CD4-positive, alpha-beta T cell treated with Interleukin-17A for 4 hours (primary cell): Measurements from ENCODE around the gene PNMA6E.

Experiments used
- DNase-seq: peaks from one replicate; pipeline ENCODE4 v3.0.0-alpha.2; 2020; ENCODE audit warnings: mixed read lengths

Gene PNMA6E

GRCh38 chrX:153382563-153383482 lies 18.3 kb downstream of the PNMA6E start:
- no peak for DNase-seq

- DNase-seq = no peak
Observed at GRCh38 chrX:153381684-153382532, 19.2 kb downstream of the PNMA6E start.

- no peak for DNase-seq
Observed at GRCh38 chrX:153380691-153381090, 20.5 kb downstream of the PNMA6E start.

GRCh38 chrX:153379971-153380581 lies 21.1 kb downstream of the PNMA6E start:
- no peak for DNase-seq

GRCh38 chrX:153379508-153379907 lies 21.6 kb downstream of the PNMA6E start:
- DNase-seq = no peak

GRCh38 chrX:153378607-153379006 lies 22.5 kb downstream of the PNMA6E start:
- no peak for DNase-seq

- no peak for DNase-seq
Observed at GRCh38 chrX:153377727-153378126, 23.4 kb downstream of the PNMA6E start.

GRCh38 chrX:153375571-153375970 lies 25.6 kb downstream of the PNMA6E start:
- DNase-seq = no peak

- no peak for DNase-seq
Observed at GRCh38 chrX:153374426-153374825, 26.7 kb downstream of the PNMA6E start.

- no peak for DNase-seq
Observed at GRCh38 chrX:153372949-153373348, 28.2 kb downstream of the PNMA6E start.

- no peak for DNase-seq
Observed at GRCh38 chrX:153371256-153371655, 29.9 kb downstream of the PNMA6E start.

- no peak for DNase-seq
Observed at GRCh38 chrX:153370293-153371055, 30.7 kb downstream of the PNMA6E start.

GRCh38 chrX:153366878-153367538 lies 34.1 kb downstream of the PNMA6E start:
- no peak for DNase-seq

GRCh38 chrX:153366119-153366518 lies 35.0 kb downstream of the PNMA6E start:
- DNase-seq = no peak

- DNase-seq = no peak
Observed at GRCh38 chrX:153365670-153366069, 35.5 kb downstream of the PNMA6E start.

GRCh38 chrX:153361781-153362397 lies 39.3 kb downstream of the PNMA6E start:
- no peak for DNase-seq

GRCh38 chrX:153357877-153358276 lies 43.3 kb downstream of the PNMA6E start:
- DNase-seq = no peak

- no peak for DNase-seq
Observed at GRCh38 chrX:153353416-153353815, 47.7 kb downstream of the PNMA6E start.

GRCh38 chrX:153352858-153353257 lies 48.3 kb downstream of the PNMA6E start:
- DNase-seq = no peak

- no peak for DNase-seq
Observed at GRCh38 chrX:153351981-153352380, 49.2 kb downstream of the PNMA6E start.

GRCh38 chrX:153349952-153350351 lies 51.2 kb downstream of the PNMA6E start:
- no peak for DNase-seq

GRCh38 chrX:153348421-153348820 lies 52.7 kb downstream of the PNMA6E start:
- no peak for DNase-seq
